Measurements from ENCODE around the gene FNIP2. TPM values are rescaled to one million over a fixed set of nuclear protein-coding genes. Genes with fewer than 3 reads are reported as not detected.

Gene FNIP2
- total and polyA plus RNA-seq, 3 donors from 2014 or later, result 23.5 to 28.4 (median 25.0) TPM

DNA sequence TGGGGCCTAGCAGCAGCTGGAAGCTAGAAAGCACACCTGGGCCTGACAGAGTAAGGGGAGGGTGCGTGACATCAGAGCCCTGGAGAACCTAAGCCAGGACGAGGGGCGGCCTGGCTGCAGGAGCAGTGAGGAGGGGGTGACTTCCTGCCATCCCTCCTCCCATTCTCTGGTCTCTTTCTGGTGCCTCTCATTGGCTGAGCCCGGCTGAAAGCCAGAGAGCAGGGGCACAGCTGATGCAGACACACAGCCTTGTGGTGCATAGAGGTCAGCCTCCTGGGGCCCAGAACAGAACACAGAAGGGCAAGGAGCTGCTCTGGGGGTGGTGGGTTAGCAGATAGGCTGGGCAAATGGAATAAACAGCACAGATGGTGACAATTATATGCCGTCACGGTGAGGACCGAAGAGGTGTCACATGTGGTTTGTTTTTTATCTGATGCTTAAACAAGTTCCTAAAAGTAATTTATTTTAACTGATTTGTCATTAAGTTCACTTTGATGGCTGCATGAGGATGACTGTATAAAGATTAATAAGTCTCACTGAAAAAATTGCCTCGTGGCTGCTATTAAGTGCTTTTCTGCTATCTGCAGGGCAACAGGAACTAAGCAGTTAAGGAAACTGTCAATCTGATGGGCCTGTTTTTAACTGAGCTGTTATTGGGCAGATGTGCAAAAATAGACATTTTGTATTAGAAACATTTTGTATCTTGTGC is 102.0 kb downstream of the FNIP2 start:
- Histone ChIP-seq H3K27me3 (no peaks in the 10 kb centered on the region), H3K4me1 (no peaks in the 10 kb centered on the region), H3K9me3 (no peaks in the 10 kb centered on the region), H3K4me3 (no peak overlapping the region), H3K36me3 (ENCODE audit: low read depth, missing control alignments) (no peaks in the 10 kb centered on the region), H3K27ac (no peak overlapping the region)
- DNase-seq, result no peak
- intact Hi-C loops (cut with DNase I; ENCODE audit: low total_unique reads), result no loop called here
- TF ChIP-seq POLR2A (IDR thresholded peaks at IDR 0.05), result no peak
- TF ChIP-seq CTCF (IDR thresholded peaks at IDR 0.05), result no peak
- 67 to 69% methylated on average over 7 to 8 of the region's 8 CpGs for WGBS, 2 donors

- Histone ChIP-seq H3K27ac (no peak overlapping the region), H3K9me3 (no peaks in the 10 kb centered on the region), H3K36me3 (ENCODE audit: low read depth, missing control alignments) (no peaks in the 10 kb centered on the region), H3K4me3 (no peak overlapping the region), H3K4me1 (no peaks in the 10 kb centered on the region), H3K27me3 (no peaks in the 10 kb centered on the region)
- no peak for DNase-seq
- intact Hi-C loops (cut with DNase I; ENCODE audit: low total_unique reads), result no loop called here
- TF ChIP-seq POLR2A (IDR thresholded peaks at IDR 0.05) (no peak), CTCF (IDR thresholded peaks at IDR 0.05) (no peak)
- WGBS, 2 donors, result 25 to 27% methylated on average over 3 of the region's 3 CpGs
Measured at GRCh38 chr4:158871335-158871724, 102.5 kb downstream of the FNIP2 start.

DNA sequence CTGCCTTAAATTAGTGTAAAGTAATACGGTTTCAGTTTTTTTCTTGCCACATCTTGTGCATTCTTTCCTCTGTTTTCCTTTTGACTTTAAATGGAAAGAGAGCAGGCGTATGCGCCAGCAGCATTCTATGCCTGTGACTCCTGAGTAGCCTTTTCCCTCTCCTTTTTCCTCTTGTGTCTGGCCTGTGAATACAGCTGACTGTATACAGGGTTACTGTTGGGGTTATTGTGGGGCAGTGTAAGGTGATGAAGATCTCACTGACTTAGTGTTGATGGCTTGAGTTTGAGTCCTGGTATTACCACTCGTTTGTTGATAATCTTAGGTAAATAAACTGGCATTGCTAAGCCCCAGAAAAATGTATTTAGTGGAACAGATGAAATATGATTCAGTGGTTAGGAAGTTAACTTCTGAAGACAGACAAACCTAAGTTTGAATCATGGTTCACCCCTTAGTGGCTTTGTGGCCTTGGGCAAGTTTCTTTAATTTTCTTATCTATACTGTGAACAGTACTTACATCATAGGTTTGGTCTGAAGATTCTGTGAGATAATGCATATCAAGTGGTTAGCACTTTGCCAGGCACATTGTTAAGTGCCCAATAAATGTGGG is 105.1 kb downstream of the FNIP2 start:
- Histone ChIP-seq H3K27ac (no peak overlapping the region), H3K4me1 (no peaks in the 10 kb centered on the region), H3K27me3 (no peaks in the 10 kb centered on the region), H3K9me3 (no peaks in the 10 kb centered on the region), H3K36me3 (ENCODE audit: low read depth, missing control alignments) (no peaks in the 10 kb centered on the region), H3K4me3 (no peak overlapping the region)
- no peak for DNase-seq
- 87 to 92% methylated on average over 4 of the region's 4 CpGs for WGBS, 2 donors
- TF ChIP-seq CTCF (IDR thresholded peaks at IDR 0.05) (no peak), POLR2A (IDR thresholded peaks at IDR 0.05) (no peak)
- intact Hi-C loops (cut with DNase I; ENCODE audit: low total_unique reads), result no loop called here

GRCh38 chr4:158875026-158875425 is 106.2 kb downstream of the FNIP2 start:
- no peak for DNase-seq
- TF ChIP-seq POLR2A (IDR thresholded peaks at IDR 0.05), result no peak
- TF ChIP-seq CTCF (IDR thresholded peaks at IDR 0.05), result no peak
- H3K4me1 ChIP-seq, result no peaks in the 10 kb centered on the region
- 89 to 94% methylated on average over 4 of the region's 4 CpGs for WGBS, 2 donors
- H3K27me3 ChIP-seq, result no peaks in the 10 kb centered on the region
- H3K27ac ChIP-seq, result no peak overlapping the region
- H3K9me3 ChIP-seq, result no peaks in the 10 kb centered on the region
- no peak overlapping the region for H3K4me3 ChIP-seq
- no peaks in the 10 kb centered on the region for H3K36me3 ChIP-seq (ENCODE audit: low read depth, missing control alignments)
- intact Hi-C loops (cut with DNase I; ENCODE audit: low total_unique reads), result no loop called here

GRCh38 chr4:158875455-158875854 is 106.6 kb downstream of the FNIP2 start:
- intact Hi-C loops (cut with DNase I; ENCODE audit: low total_unique reads), result no loop called here
- TF ChIP-seq POLR2A (IDR thresholded peaks at IDR 0.05) (no peak), CTCF (IDR thresholded peaks at IDR 0.05) (no peak)
- WGBS, 2 donors, result 86 to 89% methylated on average over 1 of the region's 1 CpG
- Histone ChIP-seq H3K36me3 (ENCODE audit: low read depth, missing control alignments) (no peaks in the 10 kb centered on the region), H3K9me3 (no peaks in the 10 kb centered on the region), H3K4me1 (no peaks in the 10 kb centered on the region), H3K4me3 (no peak overlapping the region), H3K27ac (no peak overlapping the region), H3K27me3 (no peaks in the 10 kb centered on the region)
- DNase-seq, result no peak

Data from testis (tissue), 3 donors.